GM12891 (cell line): Measurements from ENCODE around the gene NCAPH2.

Experiments used
- POLR2A ChIP-seq: IDR thresholded peaks from 2 replicates; pipeline ENCODE4 v1.6.1; 2011; ENCODE audit warnings: low read depth, low read length, control low read depth
- POU2F2 ChIP-seq: IDR thresholded peaks from 2 replicates; pipeline ENCODE4 v1.6.1; 2011; ENCODE audit warnings: low read depth, mild to moderate bottlenecking, control low read depth, low read length, moderate library complexity
- TAF1 ChIP-seq: IDR thresholded peaks from 2 replicates; pipeline ENCODE4 v1.6.1; 2011; ENCODE audit warnings: low read depth, low read length, control low read depth

DNA sequence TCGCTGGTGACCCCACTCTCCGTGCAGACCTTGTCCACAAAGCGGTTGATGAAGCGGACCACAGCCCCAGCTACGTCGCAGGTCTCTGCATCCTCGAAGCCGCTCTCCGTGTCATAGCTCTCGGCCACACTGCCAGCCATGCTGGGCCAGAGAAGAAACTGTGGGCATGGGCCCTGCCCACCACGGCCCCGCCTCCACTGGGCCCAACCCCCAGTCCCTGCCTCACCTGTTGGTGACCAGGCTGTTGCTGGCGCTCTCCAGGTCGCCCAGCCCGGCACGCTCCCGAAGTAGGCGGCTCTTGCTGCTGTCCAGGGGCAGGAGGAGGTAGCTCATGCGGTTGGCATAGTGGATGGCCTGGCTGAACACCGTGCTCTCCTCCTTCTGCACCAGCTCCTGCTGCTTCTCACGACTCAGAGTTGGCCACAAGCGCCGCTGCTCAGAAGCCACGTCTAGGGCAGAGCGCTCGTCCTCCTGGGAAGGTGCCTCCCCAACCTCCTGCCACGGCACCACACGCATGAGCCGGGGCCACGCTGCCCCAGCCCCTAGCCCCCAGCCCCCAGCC is 46.0 kb upstream of the NCAPH2 start:
- no peak for TF ChIP-seq POLR2A
- no peak for TF ChIP-seq TAF1
- no peak for TF ChIP-seq POU2F2
